ENCODE data around the gene PTPRT. TPM values are rescaled to one million over a fixed set of nuclear protein-coding genes. Genes with fewer than 3 reads are reported as not detected.

Gene PTPRT
- polyA plus RNA-seq, 1 of the 3 experiments (the other 2 are of a cell fraction) = not detected

DNA sequence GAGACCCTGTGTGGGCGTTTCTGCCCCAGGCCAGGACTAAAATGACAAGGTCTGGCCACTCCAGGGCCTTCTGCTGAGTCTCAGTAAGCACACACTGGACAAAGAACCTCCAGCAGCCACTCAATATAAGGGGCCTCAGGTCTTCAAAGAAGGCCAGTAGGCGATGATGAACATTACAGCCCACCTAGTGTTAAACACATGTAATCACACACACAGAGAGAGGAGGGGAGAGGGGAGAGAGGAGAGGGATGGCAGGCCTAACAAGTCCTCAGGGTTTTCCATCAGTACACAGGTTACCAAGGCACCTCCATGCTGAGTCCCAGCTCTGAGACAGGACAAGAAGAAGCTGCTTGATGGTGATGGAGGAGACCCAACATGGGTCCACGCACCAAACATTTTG lies 325.6 kb downstream of the PTPRT start (continued):
- TF ChIP-seq GATA2 (CRISPR knock-in tag; IDR thresholded peaks at IDR 0.05) = no peak

DNA sequence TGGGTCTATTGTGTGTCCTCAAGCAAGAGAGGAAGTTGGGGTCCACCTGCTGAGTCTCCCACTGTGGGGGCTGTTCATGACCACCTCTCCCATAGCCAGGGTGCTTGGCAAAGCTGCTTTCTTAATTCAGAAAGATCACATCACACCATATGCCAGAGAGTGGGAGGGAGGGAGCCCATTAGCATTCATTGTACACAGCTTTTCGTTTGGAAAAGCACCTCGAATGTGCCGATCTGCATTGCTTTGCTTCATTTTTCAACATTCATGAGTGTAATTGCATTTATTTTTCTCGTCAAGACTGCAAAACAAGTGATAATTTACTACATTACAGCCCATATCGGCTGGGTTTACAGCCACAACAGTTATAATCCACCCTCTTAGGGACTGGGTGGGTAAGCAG lies 327.3 kb downstream of the PTPRT start:
- CTCF ChIA-PET = no interaction called here
- DNase-seq = no peak
- H2AFZ ChIP-seq (ENCODE audit: low read depth) = no peak overlapping the region
- H3K36me3 ChIP-seq (replicated peaks in 1 of 2; ENCODE audit: control insufficient read depth in 1 of 2, insufficient read depth in 2 of 2, low read length in 1 of 2) = no peaks in the 10 kb centered on the region
- H3K9ac ChIP-seq = no peak overlapping the region
- no peaks in the 10 kb centered on the region for H3K4me1 ChIP-seq (ENCODE audit: control insufficient read depth in 1 of 2, insufficient read depth in 2 of 2, low read depth in 1 of 2, low read length in 1 of 2)
- H3K9me2 ChIP-seq = no peaks in the 10 kb centered on the region
- H4K20me1 ChIP-seq (ENCODE audit: insufficient read depth) = no peaks in the 10 kb centered on the region
- TF ChIP-seq SIN3A (IDR thresholded peaks at IDR 0.05; ENCODE audit: borderline replicate concordance, low read depth, low read length) (no peak), FOSL2 (IDR thresholded peaks at IDR 0.05; ENCODE audit: borderline replicate concordance, low read depth) (no peak), TCF12 (IDR thresholded peaks at IDR 0.05) (no peak), FOXM1 (IDR thresholded peaks at IDR 0.05; ENCODE audit: low read depth) (no peak), RAD21 (IDR thresholded peaks at IDR 0.05; ENCODE audit: low read length) (no peak), TEAD4 (IDR thresholded peaks at IDR 0.05; ENCODE audit: borderline replicate concordance, insufficient read depth) (no peak), ZBTB33 (IDR thresholded peaks at IDR 0.05; ENCODE audit: borderline replicate concordance, low read depth) (no peak), TAF1 (IDR thresholded peaks at IDR 0.05; ENCODE audit: borderline replicate concordance, low read depth, low read length) (no peak), EP300 (IDR thresholded peaks at IDR 0.05; ENCODE audit: borderline replicate concordance in 1 of 2, low read depth in 1 of 2, low read length in 1 of 2) (no peak), RCOR1 (IDR thresholded peaks at IDR 0.05; ENCODE audit: low read length) (no peak), CTCF (IDR thresholded peaks at IDR 0.05) (no peak), USF2 (IDR thresholded peaks at IDR 0.05; ENCODE audit: borderline replicate concordance, low read depth, low read length) (no peak), YY1 (IDR thresholded peaks at IDR 0.05; ENCODE audit: low read depth) (no peak), GABPA (IDR thresholded peaks at IDR 0.05; ENCODE audit: low read depth) (no peak), RXRA (IDR thresholded peaks at IDR 0.05; ENCODE audit: borderline replicate concordance, low read depth) (no peak)
- no peaks in the 10 kb centered on the region for H3K27me3 ChIP-seq (ENCODE audit: insufficient read depth)
- no peaks in the 10 kb centered on the region for H3K79me2 ChIP-seq (ENCODE audit: insufficient read depth)
- H3K4me3 ChIP-seq (ENCODE audit: low read depth in 2 of 2, low read length in 1 of 2) = no peak overlapping the region
- H3K27ac ChIP-seq (ENCODE audit: low read depth in 2 of 2, low read length in 1 of 2) = no peak overlapping the region
- H3K4me2 ChIP-seq = no peak overlapping the region
- 13% methylated on average over 5 of the region's 5 CpGs for whole genome bisulfite sequencing (ENCODE audit: low lambda C conversion rate)
- no peaks in the 10 kb centered on the region for H3F3A ChIP-seq (replicated peaks; ENCODE audit: insufficient read depth)
- POLR2A ChIA-PET = no interaction called here
- 0 out of 2 replicates have a peak, but pooled peaks cover 6% of the 10 kb centered on the region for H3K9me3 ChIP-seq

Data from SK-N-SH (cell line).